ENCODE results near the gene LRRC3C.

The LRRC3C gene

DNA sequence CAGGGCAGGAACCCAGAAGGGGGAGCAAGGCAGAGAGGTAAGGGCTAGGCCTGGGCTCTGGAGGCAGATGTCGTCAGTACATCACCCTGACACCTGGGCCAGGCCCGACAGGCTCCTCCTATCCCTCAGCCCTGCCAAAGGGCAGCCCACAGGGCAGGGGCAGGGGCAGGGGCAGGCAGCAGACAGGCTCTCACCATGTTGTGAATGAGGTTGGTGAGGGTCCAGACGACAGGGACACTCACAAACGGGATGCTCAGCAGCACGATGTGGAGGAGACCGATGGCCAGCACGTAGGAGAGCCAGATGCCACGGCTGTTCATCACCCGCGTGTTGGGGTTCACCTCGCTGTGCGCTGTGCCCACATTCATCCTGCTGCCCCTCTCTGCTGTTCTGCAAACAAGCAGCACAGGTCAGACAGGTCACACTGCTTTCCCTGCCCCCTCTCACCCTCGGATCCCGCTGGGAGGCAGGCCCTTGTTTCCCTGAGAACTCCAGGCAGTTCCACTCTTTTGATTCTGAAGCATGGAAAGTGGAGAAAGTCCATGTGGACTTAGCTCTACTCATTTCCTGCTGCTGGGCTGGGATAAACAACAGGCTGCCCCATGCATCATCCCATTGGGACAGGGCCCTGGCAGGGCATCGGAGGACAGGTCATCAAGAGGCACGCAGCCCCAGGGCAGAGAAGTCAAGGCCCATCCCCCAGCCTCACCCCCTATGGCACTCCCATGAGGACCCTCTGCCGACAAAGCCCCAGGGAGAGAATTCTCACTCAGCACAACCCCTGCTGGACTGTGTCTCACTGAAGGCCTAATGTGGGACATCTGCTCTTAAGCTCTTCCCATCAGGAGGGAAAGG, 3.5 kb upstream of the LRRC3C start:
- no peak for DNase-seq (ENCODE audit: low read depth in 2 of 3, low spot score in 1 of 3)

GRCh38 chr17:39924691-39925055, 2.9 kb upstream of the LRRC3C start:
- no peak for DNase-seq (ENCODE audit: low read depth in 2 of 3, low spot score in 1 of 3)

DNA sequence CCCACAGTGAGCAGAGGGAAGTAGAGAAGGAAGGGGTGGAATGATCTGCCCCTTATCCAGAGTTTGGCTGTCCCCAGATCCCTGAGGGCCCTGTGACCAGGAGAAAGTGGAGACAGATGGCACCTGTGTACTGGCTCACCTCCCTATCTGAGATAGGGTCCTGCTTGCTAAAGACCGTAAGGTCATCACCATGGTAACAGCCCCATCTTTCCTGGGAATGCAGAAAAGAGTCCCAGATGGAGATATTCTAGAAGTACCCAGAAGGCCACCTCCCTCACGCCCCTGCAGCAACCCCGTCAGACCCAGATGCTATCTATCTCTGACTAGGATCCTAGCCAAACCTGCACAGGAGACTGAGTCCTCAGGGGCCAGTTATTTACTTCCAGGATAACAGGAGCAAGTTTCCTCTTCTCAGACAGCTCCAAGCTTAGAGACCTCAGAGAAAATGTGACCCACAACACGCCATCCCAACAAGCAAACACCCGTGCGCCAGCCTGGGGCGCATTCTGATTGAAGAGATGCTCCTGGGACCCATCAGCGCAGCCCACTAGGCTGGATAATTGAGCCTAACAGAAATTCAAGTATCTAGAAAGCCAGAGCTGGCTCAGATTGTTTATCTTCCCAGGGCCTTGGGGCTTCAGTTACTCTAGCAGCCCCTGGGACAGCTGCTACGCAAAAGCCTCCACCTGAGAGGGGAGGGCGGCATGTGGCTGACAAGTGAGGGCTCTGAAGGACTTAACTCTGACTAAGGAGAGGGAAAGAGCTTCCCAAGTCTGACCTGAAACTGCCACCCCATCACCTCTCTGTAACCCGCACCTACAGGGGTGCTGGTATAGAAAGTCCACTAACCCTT, 2.0 kb upstream of the LRRC3C start:
- no peak for DNase-seq (ENCODE audit: low read depth in 2 of 3, low spot score in 1 of 3)

GRCh38 chr17:39926135-39926587, 1.4 kb upstream of the LRRC3C start:
- DNase-seq (ENCODE audit: low read depth in 2 of 3, low spot score in 1 of 3), result no peak

DNA sequence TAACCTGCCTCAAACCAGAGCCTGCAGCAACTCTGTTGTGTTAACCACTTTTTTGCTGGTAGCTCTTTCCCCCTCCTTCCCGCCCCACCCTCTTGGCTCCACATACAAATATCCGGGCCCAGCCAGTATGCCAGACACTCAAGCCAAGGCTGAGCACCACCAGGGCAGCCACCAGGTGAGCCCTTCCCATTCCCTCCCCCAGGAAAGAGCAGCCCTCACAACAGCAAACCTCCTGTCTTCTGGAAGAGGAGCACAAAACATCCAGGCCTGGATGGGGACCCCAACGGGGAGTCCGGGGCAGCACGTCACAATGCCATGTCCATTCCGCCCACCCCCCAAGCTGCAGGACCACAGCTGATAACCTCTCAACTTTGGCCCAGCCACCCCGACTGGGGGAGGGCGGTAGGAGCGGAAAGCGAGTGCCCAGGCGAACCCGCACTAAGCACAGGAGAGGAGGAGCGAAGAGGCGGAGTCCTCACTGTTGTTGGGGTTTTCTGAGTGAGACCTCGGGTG, 888 bp upstream of the LRRC3C start:
- peak in 2 of 3 donors; percentile 34 to 49 for DNase-seq (ENCODE audit: low read depth in 2 of 3, low spot score in 1 of 3)

- DNase-seq (ENCODE audit: low read depth in 2 of 3, low spot score in 1 of 3), result no peak
These were observed 661 bp downstream of the LRRC3C start for GRCh38 chr17:39927929-39928857.

DNA sequence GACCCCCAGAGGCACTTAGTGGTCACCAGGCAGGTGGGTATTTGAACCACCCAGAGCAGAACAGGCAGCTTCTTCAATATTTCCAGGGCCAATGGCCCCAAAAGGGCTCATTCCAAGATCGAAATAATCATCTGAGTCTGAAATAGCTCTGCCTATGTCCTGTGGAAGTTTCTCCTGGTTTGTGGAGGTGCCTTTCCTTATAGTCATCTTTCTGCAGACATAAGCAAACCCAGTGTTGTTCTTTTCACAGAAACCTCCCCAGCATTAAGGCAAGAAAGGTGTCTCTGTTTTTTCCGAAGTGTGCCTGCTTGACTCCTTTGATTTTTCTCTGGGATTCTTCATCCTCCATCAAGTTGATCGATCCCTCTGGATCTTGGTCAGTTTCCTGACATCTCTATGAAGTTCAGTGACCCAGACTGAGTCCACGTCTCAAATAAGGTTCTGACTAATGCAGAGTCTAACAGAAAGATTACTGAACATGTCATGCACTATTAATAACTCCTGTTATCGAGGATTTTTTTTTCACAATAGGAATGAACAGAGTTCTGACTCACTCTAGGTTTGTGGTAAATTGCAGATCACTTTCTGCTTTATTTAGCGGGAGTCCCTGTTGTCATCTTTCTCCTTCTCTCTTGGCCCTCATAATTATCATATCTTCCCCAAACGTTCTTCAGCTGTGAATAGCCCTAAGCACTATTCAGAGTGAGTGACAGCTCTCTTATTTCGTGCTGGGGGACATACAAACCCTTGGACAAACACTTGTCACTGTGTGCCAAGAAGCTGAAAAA, 1.5 kb downstream of the LRRC3C start:
- DNase-seq (ENCODE audit: low read depth in 2 of 3, low spot score in 1 of 3), result no peak

DNA sequence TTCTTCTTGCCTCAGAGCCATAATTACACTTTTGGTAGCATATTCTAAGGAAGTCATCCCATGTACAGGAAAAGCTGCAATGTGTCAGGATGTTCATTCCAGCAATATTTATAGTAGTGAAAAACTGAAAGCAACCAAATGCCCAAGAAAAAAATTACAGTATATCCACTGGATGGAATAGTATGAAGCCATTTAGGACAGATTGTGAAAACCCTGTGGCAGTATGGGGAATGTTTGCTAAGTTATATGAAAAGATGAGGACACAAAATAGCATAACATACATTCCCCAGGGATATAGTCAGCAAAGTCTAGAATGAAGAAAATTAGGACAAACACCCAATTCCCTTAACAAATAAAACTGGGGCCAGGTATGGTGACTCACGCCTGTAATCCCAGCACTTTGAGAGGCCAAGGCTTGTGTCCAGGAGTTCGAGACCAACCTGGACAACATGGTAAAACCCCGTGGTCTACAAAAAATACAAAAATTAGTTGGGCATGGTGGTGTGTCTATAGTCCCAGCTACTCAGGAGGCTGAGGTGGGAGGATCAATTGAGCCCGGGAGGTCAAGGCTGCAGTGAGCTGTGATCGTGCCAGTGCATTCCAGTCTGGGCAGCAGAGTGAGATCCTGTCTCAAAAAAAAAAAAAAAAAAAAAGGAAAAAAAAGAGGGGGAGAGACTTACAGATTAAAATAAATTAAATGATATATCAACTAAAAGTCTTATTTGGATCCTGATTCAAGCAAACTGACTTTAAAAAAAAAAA, 2.3 kb downstream of the LRRC3C start:
- no peak for DNase-seq (ENCODE audit: low read depth in 2 of 3, low spot score in 1 of 3)

DNA sequence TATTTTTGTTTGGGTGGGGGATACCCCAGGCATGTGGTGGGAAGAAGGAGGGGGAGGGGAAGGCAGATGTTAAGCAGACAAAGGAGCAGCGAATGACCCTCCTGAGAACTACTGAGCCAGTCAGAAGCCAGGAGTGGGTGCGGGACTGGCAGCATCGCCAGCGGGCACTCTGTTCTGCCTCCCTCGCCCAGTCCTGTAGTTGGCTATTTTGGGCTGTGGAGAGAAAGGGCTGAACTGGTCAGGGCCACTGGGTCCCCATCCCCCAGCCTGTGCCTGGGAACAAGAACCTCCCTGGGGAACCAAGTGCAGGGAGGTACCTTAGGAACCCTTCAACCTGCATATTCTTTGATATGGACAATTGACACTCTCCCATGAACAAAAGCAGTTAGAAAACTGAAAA, 6.4 kb downstream of the LRRC3C start:
- no peak for DNase-seq (ENCODE audit: low read depth in 2 of 3, low spot score in 1 of 3)

DNA sequence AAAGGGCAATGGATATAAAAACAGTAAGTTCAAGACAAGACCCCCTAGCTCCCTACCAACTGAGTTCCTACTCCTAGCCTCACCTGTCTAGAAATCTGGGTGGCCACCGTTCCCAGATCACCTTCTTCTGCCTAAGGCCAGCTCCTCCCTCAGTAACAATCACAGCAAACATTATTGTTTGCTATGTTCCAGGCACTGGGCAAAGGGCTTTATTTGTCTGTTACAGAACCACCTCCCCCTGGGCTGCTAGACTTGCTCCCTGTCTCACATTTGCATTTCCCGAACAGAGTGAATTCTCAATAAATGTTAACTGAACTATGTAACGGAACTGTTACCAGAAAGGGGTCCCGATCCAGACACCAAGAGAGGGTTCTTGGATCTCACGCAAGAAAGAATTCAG, 6.8 kb downstream of the LRRC3C start:
- no peak for DNase-seq (ENCODE audit: low read depth in 2 of 3, low spot score in 1 of 3)

DNA sequence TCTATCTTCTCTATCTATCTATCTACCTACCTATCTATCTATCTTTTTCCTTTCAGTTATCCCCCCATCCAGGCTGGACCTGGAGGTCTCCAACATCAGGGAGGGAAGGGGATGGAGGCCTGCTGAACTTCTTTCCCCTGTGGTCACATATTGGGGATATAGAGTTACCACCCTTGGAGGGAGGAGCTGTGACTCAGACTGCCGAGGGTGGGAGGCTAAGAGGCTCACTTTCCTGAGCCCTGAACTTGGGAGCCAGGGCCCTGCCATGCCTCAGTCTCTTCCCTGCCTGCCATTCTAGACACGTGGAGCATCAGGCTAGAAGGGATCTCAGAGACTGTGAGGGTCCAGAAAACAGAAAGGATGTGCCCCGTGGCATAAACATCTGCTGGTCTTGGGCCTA, 8.4 kb downstream of the LRRC3C start:
- no peak for DNase-seq (ENCODE audit: low read depth in 2 of 3, low spot score in 1 of 3)

GRCh38 chr17:39937447-39937846, 9.9 kb downstream of the LRRC3C start:
- DNase-seq (ENCODE audit: low read depth in 2 of 3, low spot score in 1 of 3), result no peak

GRCh38 chr17:39938140-39938869, 10.8 kb downstream of the LRRC3C start:
- no peak for DNase-seq (ENCODE audit: low read depth in 2 of 3, low spot score in 1 of 3)

DNA sequence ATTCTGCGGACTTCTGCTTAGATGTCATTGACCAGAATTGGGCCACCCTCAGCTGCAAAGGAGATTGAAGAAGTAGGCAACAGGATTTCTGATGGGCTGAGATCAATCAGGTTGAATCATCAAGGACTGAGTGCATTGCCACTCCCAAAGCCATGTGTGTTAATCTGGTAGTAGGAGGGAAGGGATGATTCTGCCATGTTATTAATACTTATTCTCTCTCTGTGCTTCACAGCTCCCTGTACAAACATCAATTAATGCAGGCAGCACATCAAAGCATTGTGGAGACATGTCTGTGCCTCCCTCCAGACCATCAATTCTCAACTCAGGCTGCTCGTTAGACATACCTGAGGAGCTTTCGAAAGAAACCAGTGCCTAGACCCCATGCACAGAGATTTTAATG, 11.6 kb downstream of the LRRC3C start:
- DNase-seq (ENCODE audit: low read depth in 2 of 3, low spot score in 1 of 3), result no peak

- peak; percentile 13 to 46 (median 23) for DNase-seq (ENCODE audit: low read depth in 2 of 3, low spot score in 1 of 3)
These were observed 12.3 kb downstream of the LRRC3C start for GRCh38 chr17:39939588-39940419.

DNA sequence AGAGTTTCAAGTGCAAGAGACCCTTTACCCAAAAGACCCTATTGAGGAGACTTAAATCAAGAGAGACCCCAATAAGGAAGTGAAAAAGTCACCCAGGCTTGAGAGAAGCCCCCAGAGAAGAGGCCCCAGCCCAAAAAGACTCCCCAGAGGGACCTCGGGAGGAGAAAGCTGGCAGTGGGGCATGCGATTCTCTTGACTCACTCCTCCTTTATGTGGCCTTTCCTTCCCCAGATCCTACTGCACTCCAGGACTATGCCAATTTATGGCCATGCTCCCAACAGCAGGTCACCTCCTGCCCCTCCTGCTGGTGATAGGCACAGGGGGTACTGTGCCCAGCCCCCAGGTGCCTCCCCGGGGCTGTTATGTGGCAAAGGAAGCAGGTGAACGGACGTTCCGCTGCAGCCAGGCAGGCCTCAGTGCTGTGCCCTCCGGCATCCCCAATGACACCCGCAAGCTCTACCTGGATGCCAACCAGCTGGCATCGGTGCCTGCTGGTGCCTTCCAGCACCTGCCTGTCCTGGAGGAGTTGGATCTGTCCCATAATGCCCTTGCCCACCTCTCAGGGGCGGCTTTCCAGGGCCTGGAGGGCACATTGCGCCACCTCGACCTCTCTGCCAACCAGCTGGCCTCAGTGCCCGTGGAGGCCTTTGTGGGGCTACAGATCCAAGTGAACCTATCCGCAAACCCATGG, 16.3 kb downstream of the LRRC3C start:
- DNase-seq (ENCODE audit: low read depth in 2 of 3, low spot score in 1 of 3), result no peak

DNA sequence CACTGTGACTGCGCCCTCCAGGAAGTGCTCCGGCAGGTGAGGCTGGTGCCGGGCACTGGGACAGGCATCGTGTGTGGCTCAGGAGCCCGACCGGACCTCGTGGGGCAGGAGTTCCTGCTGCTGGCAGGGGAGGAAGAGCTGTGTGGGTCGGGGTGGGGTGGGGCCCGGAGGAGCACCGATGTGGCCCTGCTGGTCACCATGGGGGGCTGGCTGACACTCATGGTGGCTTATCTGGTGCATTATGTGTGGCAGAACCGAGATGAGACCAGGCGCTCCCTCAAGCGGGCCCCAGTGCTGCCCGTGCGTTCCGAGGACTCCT, 16.8 kb downstream of the LRRC3C start:
- DNase-seq (ENCODE audit: low read depth in 2 of 3, low spot score in 1 of 3), result no peak

Measured in stimulated activated CD4-positive, alpha-beta T cell treated with anti-CD3 and anti-CD28 coated beads, Interleukin-12 subunit alpha, Interleukin-12 subunit beta, amount 100 ng/mL, for 48 hours (primary cell).